Stimulated activated CD4-positive, alpha-beta T cell treated with anti-CD3 and anti-CD28 coated beads, Interleukin-12 subunit alpha, Interleukin-12 subunit beta, amount 100 ng/mL, for 24 hours (primary cell): Measurements from ENCODE around the gene IL33.

ENCODE experiments used
- DNase-seq, 2 experiments: peaks; one replicate each; pipeline ENCODE4 v3.0.0-alpha.2; 2020; ENCODE audit warnings: low read depth in 2 of 2

Gene IL33

GRCh38 chr9:6302417-6302816 lies 86.8 kb downstream of the IL33 start:
- DNase-seq: no peak

GRCh38 chr9:6304232-6304631 lies 88.6 kb downstream of the IL33 start:
- DNase-seq: no peak

GRCh38 chr9:6305954-6306563 lies 90.5 kb downstream of the IL33 start:
- DNase-seq: no peak
